NT2/D1 (cell line): Measurements from ENCODE around the gene ADD3.

Source experiments
- SUZ12 ChIP-seq: IDR thresholded peaks from 2 replicates; pipeline ENCODE4 v1.6.1; 2011; ENCODE audit not compliant: insufficient read length, insufficient read depth; ENCODE audit errors: extremely low read depth
- YY1 ChIP-seq: IDR thresholded peaks from 2 replicates; pipeline ENCODE4 v1.6.1; 2011; ENCODE audit not compliant: insufficient read length, insufficient read depth
- ZNF274 ChIP-seq: IDR thresholded peaks from 2 replicates; pipeline ENCODE4 v1.6.1; 2011; ENCODE audit warnings: mild to moderate bottlenecking, low read depth, low read length

DNA sequence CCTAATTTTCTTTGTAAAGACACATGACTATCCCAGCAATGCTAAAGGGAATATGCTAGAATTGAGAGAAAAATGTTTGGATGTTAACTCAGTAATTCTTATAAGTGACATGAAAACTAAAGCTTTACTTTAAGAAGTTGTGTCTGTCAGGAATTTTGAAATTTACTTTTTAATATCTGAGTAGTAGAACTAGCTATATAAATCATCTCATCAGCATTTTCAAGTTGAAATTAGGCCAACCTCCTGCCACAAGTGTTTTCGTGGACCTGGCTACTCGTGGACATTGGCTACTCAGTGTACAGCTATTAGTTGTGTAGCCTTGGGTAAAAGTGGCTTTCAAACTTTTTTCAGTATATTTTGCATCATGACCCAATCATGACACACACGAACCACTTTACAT is 70.5 kb downstream of the ADD3 start:
- TF ChIP-seq YY1 = no peak
- no peak for TF ChIP-seq SUZ12
- no peak for TF ChIP-seq ZNF274
